CD14-positive monocyte (primary cell): ENCODE data around the gene RPS15. TPM values are rescaled to one million over a fixed set of nuclear protein-coding genes. Genes with fewer than 3 reads are reported as not detected.

ENCODE experiments used
- DNase-seq, 3 donors: peaks; one replicate each; pipeline ENCODE4 v3.0.0-alpha.2; 2011 to 2022
- H2AFZ ChIP-seq: 2 replicates; pipeline ENCODE4 v1.6.0; 2012; ENCODE audit warnings: mild to moderate bottlenecking, low read depth, low read length, inconsistent platforms; ENCODE audit not compliant: insufficient read depth, poor library complexity, severe bottlenecking
- H3K27ac ChIP-seq, 2 donors: 1 replicate in 1 of 2; 2 replicates in 1 of 2; pipeline ENCODE4 v1.5.1; 2012 to 2013; ENCODE audit warnings: low read length in 2 of 2, control low read depth in 1 of 2, inconsistent platforms in 1 of 2, low read depth in 1 of 2, mild to moderate bottlenecking in 1 of 2
- H3K27me3 ChIP-seq, 2 donors: one replicate each; pipeline versions ENCODE4 v1.6.0 to v1.6.1; 2011 to 2013; ENCODE audit warnings: low read length in 2 of 2; ENCODE audit not compliant: control insufficient read depth in 2 of 2, insufficient read depth in 2 of 2
- H3K36me3 ChIP-seq, 2 donors: replicated peaks in 1 of 2; 1 replicate in 1 of 2; 2 replicates in 1 of 2; pipeline versions ENCODE4 v1.5.1 to v1.6.1; 2012 to 2013; ENCODE audit warnings: low read length in 2 of 2, control low read depth in 1 of 2, inconsistent platforms in 1 of 2, mild to moderate bottlenecking in 1 of 2; ENCODE audit not compliant: insufficient read depth in 2 of 2, control insufficient read depth in 1 of 2
- H3K4me1 ChIP-seq, 2 donors: 1 replicate in 1 of 2; 2 replicates in 1 of 2; pipeline versions ENCODE4 v1.5.1 to v1.6.1; 2012 to 2013; ENCODE audit warnings: low read length in 2 of 2, control low read depth in 1 of 2, inconsistent platforms in 1 of 2, mild to moderate bottlenecking in 1 of 2, moderate library complexity in 1 of 2; ENCODE audit not compliant: insufficient read depth in 2 of 2, control insufficient read depth in 1 of 2
- H3K4me2 ChIP-seq: replicated peaks from 2 replicates; pipeline ENCODE3; 2012; ENCODE audit warnings: low read length, moderate library complexity, mild to moderate bottlenecking; ENCODE audit not compliant: poor library complexity, severe bottlenecking; ENCODE audit errors: extremely low read depth
- H3K4me3 ChIP-seq, 3 experiments: fragments of 200-600 bp in 1 of 3; sonication (generic) in 1 of 3; replicated peaks in 1 of 3; 1 replicate in 2 of 3; 2 replicates in 1 of 3; pipeline ENCODE4 v1.5.1; 2011 to 2013; ENCODE audit warnings: low read length in 3 of 3, mild to moderate bottlenecking in 3 of 3, control low read depth in 2 of 3, low read depth in 2 of 3, inconsistent platforms in 1 of 3, moderate library complexity in 1 of 3
- H3K79me2 ChIP-seq: 2 replicates; pipeline ENCODE4 v1.6.0; 2012; ENCODE audit warnings: mild to moderate bottlenecking, control low read depth, inconsistent platforms, low read length, moderate library complexity; ENCODE audit not compliant: insufficient read depth
- H3K9ac ChIP-seq: 2 replicates; pipeline ENCODE4 v1.6.0; 2017; ENCODE audit warnings: low read length, mild to moderate bottlenecking; ENCODE audit not compliant: insufficient read depth, poor library complexity, severe bottlenecking
- H3K9me3 ChIP-seq, 2 donors: replicated peaks in 1 of 2; 1 replicate in 1 of 2; 2 replicates in 1 of 2; pipeline versions ENCODE4 v1.5.1 to v1.6.1; 2012 to 2013; ENCODE audit warnings: low read length in 2 of 2, control low read depth in 1 of 2; ENCODE audit not compliant: control insufficient read depth in 1 of 2, insufficient read depth in 1 of 2
- H4K20me1 ChIP-seq: 2 replicates; pipeline ENCODE4 v1.6.0; 2012; ENCODE audit warnings: mild to moderate bottlenecking, low read length, control low read depth, moderate library complexity; ENCODE audit not compliant: insufficient read depth
- H3K27ac Mint-ChIP-seq, 7 donors: one replicate each; pipeline ENCODE4 v1.8.0; 2020; ENCODE audit warnings: mild to moderate bottlenecking in 7 of 7, mixed read lengths in 7 of 7, moderate library complexity in 6 of 7, inconsistent platforms in 2 of 7
- H3K27me3 Mint-ChIP-seq, 3 donors: one replicate each; pipeline ENCODE4 v1.8.0; 2021 to 2022; ENCODE audit warnings: low read depth in 3 of 3, mild to moderate bottlenecking in 3 of 3, mixed read lengths in 3 of 3, moderate library complexity in 3 of 3, inconsistent platforms in 1 of 3
- H3K36me3 Mint-ChIP-seq, 2 donors: one replicate each; pipeline ENCODE4 v1.8.0; 2020; ENCODE audit warnings: mixed read lengths in 2 of 2, inconsistent platforms in 1 of 2, mild to moderate bottlenecking in 1 of 2
- H3K4me1 Mint-ChIP-seq: one replicate; pipeline ENCODE4 v1.8.0; 2020; ENCODE audit warnings: mild to moderate bottlenecking, mixed read lengths
- H3K4me3 Mint-ChIP-seq, 2 donors: one replicate each; pipeline ENCODE4 v1.8.0; 2020; ENCODE audit warnings: mild to moderate bottlenecking in 2 of 2, mixed read lengths in 2 of 2, moderate library complexity in 1 of 2
- H3K9me3 Mint-ChIP-seq, 7 donors: one replicate each; pipeline ENCODE4 v1.8.0; 2020 to 2022; ENCODE audit warnings: mixed read lengths in 7 of 7, mild to moderate bottlenecking in 6 of 7, moderate library complexity in 6 of 7, inconsistent platforms in 2 of 7
- WGBS: methylation state at CpG from one replicate; pipeline ENCODE4 v1.1.5; 2013; ENCODE audit warnings: missing lambda C conversion rate; ENCODE audit not compliant: insufficient coverage; 5-methylcytosine and 5-hydroxymethylcytosine counted together
- intact Hi-C, 2 donors: fragments of 100-400 bp; cut with micrococcal nuclease; formaldehyde crosslinking; loops; one replicate each; pipeline versions ENCODE4 v1.15.0 to v1.15.1; 2023
- polyA plus RNA-seq, 3 donors: library from polyadenylated mRNA; depleted of rRNA in 1 of 3; unstranded in 2 of 3; stranded (reverse) in 1 of 3; fragments of 300-500 nt in 2 of 3; fragments of >200 nt in 1 of 3; fragmentation: Illumina TruSeq in 2 of 3; gene quantifications; 1 replicate in 2 of 3; 2 replicates in 1 of 3; pipeline ENCODE4 v1.2.3, GENCODE V29; 2012 to 2021
- TF ChIP-seq, protein P1 (sequence below): fragments of 200-600 bp; IDR thresholded peaks from one replicate; pipeline ENCODE4 v1.8.0; 2022; ENCODE audit warnings: antibody characterized with exemption, mild to moderate bottlenecking

The RPS15 gene
- polyA plus RNA-seq, 3 donors, result 1,318 to 3,451 (median 1,526) TPM

- 1% methylated on average over 94 of the region's 99 CpGs for WGBS
- peaks cover 60% of the 10 kb centered on the region for H4K20me1 ChIP-seq
- peaks cover 0 to 27% (median 15%) of the 10 kb centered on the region in 7 donors for H3K9me3 Mint-ChIP-seq
Measured at GRCh38 chr19:1445932-1446712, 7.9 kb downstream of the RPS15 start.

More at GRCh38 chr19:1445932-1446712, 7.9 kb downstream of the RPS15 start:
- Histone ChIP-seq H3K79me2 (peaks cover 1% of the 10 kb centered on the region), H3K9ac (no peak overlapping the region), H3K4me3 (no peak overlapping the region), H2AFZ (no peak overlapping the region), H3K4me1 (peaks cover 14 to 32% of the 10 kb centered on the region in 2 donors), H3K9me3 (peaks cover 0 to 23% of the 10 kb centered on the region in 2 donors), H3K36me3 (peaks cover 11 to 17% of the 10 kb centered on the region in 2 donors), H3K4me2 (peak overlapping the region; percentile 87), H3K27me3 (peaks cover 40 to 61% of the 10 kb centered on the region in 2 donors), H3K27ac (no peak overlapping the region)
- Mint-ChIP-seq H3K27me3 (peaks cover 48 to 72% (median 52%) of the 10 kb centered on the region in 3 donors), H3K27ac (no peak overlapping the region), H3K36me3 (peaks cover 17 to 25% of the 10 kb centered on the region in 2 donors), H3K4me1 (peaks cover 17% of the 10 kb centered on the region), H3K4me3 (no peak overlapping the region)
- intact Hi-C loops, result loop anchor here in 1 of 2 donors (10.0 kb wide), 1 partner anchor 69 kb away; the partner anchor contains the start of gene ADAMTSL5
- TF ChIP-seq, protein P1, sequence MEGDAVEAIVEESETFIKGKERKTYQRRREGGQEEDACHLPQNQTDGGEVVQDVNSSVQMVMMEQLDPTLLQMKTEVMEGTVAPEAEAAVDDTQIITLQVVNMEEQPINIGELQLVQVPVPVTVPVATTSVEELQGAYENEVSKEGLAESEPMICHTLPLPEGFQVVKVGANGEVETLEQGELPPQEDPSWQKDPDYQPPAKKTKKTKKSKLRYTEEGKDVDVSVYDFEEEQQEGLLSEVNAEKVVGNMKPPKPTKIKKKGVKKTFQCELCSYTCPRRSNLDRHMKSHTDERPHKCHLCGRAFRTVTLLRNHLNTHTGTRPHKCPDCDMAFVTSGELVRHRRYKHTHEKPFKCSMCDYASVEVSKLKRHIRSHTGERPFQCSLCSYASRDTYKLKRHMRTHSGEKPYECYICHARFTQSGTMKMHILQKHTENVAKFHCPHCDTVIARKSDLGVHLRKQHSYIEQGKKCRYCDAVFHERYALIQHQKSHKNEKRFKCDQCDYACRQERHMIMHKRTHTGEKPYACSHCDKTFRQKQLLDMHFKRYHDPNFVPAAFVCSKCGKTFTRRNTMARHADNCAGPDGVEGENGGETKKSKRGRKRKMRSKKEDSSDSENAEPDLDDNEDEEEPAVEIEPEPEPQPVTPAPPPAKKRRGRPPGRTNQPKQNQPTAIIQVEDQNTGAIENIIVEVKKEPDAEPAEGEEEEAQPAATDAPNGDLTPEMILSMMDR, result no peak
- no peak for DNase-seq
